Measurements from ENCODE around the gene CARNS1. TPM values are rescaled to one million over a fixed set of nuclear protein-coding genes. Genes with fewer than 3 reads are reported as not detected.

The CARNS1 gene
- total RNA-seq, 1 experiment from 2014 or later = 1.1 TPM

DNA sequence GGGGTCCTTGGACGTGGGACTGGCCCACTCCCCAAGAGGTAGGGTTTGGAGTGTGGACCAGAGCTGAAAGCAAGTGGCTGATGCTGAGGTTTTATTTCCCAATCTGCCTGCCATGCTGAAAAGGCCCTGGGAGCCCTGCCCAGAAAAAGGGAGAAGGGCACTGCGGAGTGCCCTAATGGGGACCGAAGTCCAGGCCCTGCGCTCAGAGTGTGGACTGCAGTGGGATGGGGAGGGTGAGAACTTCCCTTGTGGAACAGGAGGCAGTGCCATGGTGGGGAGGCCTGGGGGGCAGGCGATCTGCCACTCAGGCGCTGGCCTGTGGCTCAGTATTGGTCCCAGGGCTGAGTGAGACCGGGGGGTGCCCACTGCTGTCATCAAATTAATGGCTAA is 32.7 kb downstream of the CARNS1 start:
- Histone ChIP-seq H3K14ac (ENCODE audit: insufficient read depth, low read length) (no peak overlapping the region), H4K5ac (ENCODE audit: insufficient read length, low read depth, low read length) (no peak overlapping the region), H3K23ac (ENCODE audit: insufficient read length, low read depth, low read length) (no peak overlapping the region), H3K4me1 (ENCODE audit: insufficient read depth, low read length) (no peaks in the 10 kb centered on the region), H2BK20ac (ENCODE audit: low read depth, low read length, poor library complexity, severe bottlenecking) (no peak overlapping the region), H3K79me2 (ENCODE audit: insufficient read depth, low read length) (no peaks in the 10 kb centered on the region), H2BK120ac (ENCODE audit: low read depth, low read length, poor library complexity, severe bottlenecking) (no peak overlapping the region), H3K23me2 (ENCODE audit: insufficient read length, low read depth, low read length, poor library complexity, severe bottlenecking) (no peaks in the 10 kb centered on the region), H3K4ac (ENCODE audit: low read depth, low read length) (no peak overlapping the region), H2BK15ac (ENCODE audit: low read depth, low read length) (no peak overlapping the region), H4K8ac (replicated peaks; ENCODE audit: insufficient read length, low read depth, low read length) (no peak overlapping the region), H3K18ac (ENCODE audit: insufficient read length, low read depth, low read length) (no peak overlapping the region), H3T11ph (ENCODE audit: low read length) (no peak overlapping the region), H3K56ac (ENCODE audit: insufficient read length, low read depth, low read length) (no peak overlapping the region), H3K4me2 (ENCODE audit: insufficient read depth, insufficient read length, low read length) (no peak overlapping the region), H2BK12ac (ENCODE audit: insufficient read length, low read depth, low read length) (no peak overlapping the region), H3K79me1 (ENCODE audit: insufficient read depth, low read depth, low read length, poor library complexity, severe bottlenecking) (no peaks in the 10 kb centered on the region), H3K9ac (ENCODE audit: extremely low read depth, insufficient read length, low read length) (no peak overlapping the region), H2BK5ac (ENCODE audit: insufficient read length, low read length) (no peak overlapping the region), H4K20me1 (ENCODE audit: control insufficient read depth, insufficient read depth, insufficient read length) (no peaks in the 10 kb centered on the region), H2AFZ (ENCODE audit: low read length) (no peak overlapping the region), H4K91ac (ENCODE audit: insufficient read length, low read depth, low read length) (no peak overlapping the region), H3K27me3 (ENCODE audit: insufficient read depth, low read length) (no peaks in the 10 kb centered on the region), H3K27ac (ENCODE audit: insufficient read length, low read depth, low read length) (no peak overlapping the region), H3K9me3 (ENCODE audit: control insufficient read depth, low read depth, low read length) (no peaks in the 10 kb centered on the region), H2AK5ac (ENCODE audit: insufficient read length, low read length) (no peak overlapping the region)
- Mint-ChIP-seq H3K9me3 (no peaks in the 10 kb centered on the region), H3K4me3 (no peak overlapping the region), H3K27me3 (ENCODE audit: low read depth) (peaks cover 15% of the 10 kb centered on the region), H3K27ac (no peak overlapping the region), H3K36me3 (ENCODE audit: insufficient read depth in 1 of 3, low read depth in 3 of 3) (no peaks in the 10 kb centered on the region; a peak in 1 of 7 replicates), H3K4me1 (0 out of 4 replicates have a peak, but pooled peaks cover 2 to 7% of the 10 kb centered on the region in 2 experiments)
- WGBS (ENCODE audit: extremely low coverage, insufficient read length, low lambda C conversion rate) = no CpG with 5 or more reads among the region's 7 CpGs
- DNase-seq = no peak
- TF ChIP-seq, protein P1, sequence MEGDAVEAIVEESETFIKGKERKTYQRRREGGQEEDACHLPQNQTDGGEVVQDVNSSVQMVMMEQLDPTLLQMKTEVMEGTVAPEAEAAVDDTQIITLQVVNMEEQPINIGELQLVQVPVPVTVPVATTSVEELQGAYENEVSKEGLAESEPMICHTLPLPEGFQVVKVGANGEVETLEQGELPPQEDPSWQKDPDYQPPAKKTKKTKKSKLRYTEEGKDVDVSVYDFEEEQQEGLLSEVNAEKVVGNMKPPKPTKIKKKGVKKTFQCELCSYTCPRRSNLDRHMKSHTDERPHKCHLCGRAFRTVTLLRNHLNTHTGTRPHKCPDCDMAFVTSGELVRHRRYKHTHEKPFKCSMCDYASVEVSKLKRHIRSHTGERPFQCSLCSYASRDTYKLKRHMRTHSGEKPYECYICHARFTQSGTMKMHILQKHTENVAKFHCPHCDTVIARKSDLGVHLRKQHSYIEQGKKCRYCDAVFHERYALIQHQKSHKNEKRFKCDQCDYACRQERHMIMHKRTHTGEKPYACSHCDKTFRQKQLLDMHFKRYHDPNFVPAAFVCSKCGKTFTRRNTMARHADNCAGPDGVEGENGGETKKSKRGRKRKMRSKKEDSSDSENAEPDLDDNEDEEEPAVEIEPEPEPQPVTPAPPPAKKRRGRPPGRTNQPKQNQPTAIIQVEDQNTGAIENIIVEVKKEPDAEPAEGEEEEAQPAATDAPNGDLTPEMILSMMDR (conservative IDR thresholded peaks at IDR 0.05) = no peak
